Hepatocyte (in vitro differentiated cells): Measurements from ENCODE around the gene HNMT. TPM values are rescaled to one million over a fixed set of nuclear protein-coding genes. Genes with fewer than 3 reads are reported as not detected.
"Not testable (repeated sequence)": the region's sequence is repeated elsewhere in the genome, so short reads cannot be mapped to it uniquely, and the experiment has no call there.

ENCODE experiments used
- DNase-seq: peaks from one replicate; pipeline ENCODE4 v3.0.0-alpha.2; 2016; ENCODE audit warnings: low spot score
- H2AFZ ChIP-seq: fragments of 200-600 bp; sonication (generic); 2 replicates; pipeline ENCODE4 v1.6.0; 2016; ENCODE audit warnings: antibody characterized with exemption, mild to moderate bottlenecking
- H3K27ac ChIP-seq: fragments of 200-600 bp; sonication (generic); 2 replicates; pipeline ENCODE4 v1.5.1; 2016; ENCODE audit warnings: mild to moderate bottlenecking
- H3K27me3 ChIP-seq: fragments of 200-600 bp; sonication (generic); 2 replicates; pipeline ENCODE4 v1.6.1; 2016
- H3K36me3 ChIP-seq: fragments of 200-600 bp; sonication (generic); replicated peaks from 2 replicates; pipeline ENCODE4 v1.5.1; 2016; ENCODE audit warnings: low read depth; ENCODE audit not compliant: insufficient read depth
- H3K4me1 ChIP-seq: fragments of 200-600 bp; sonication (generic); 2 replicates; pipeline ENCODE4 v1.5.1; 2016; ENCODE audit warnings: mild to moderate bottlenecking, moderate library complexity; ENCODE audit not compliant: insufficient read depth
- H3K4me2 ChIP-seq: fragments of 200-600 bp; sonication (generic); 2 replicates; pipeline ENCODE4 v1.6.0; 2016
- H3K4me3 ChIP-seq: fragments of 200-600 bp; sonication (generic); 2 replicates; pipeline ENCODE4 v1.5.1; 2016; ENCODE audit warnings: mild to moderate bottlenecking
- H3K79me2 ChIP-seq: fragments of 200-600 bp; sonication (generic); 2 replicates; pipeline ENCODE4 v1.6.0; 2017; ENCODE audit warnings: mild to moderate bottlenecking
- H3K9me2 ChIP-seq: fragments of 200-600 bp; sonication (generic); replicated peaks from 2 replicates; pipeline ENCODE4 v1.6.0; 2017; ENCODE audit warnings: mild to moderate bottlenecking; ENCODE audit not compliant: insufficient read depth
- H3K9me3 ChIP-seq: fragments of 200-600 bp; sonication (generic); 2 replicates; pipeline ENCODE4 v1.5.1; 2016; ENCODE audit warnings: low read depth, mild to moderate bottlenecking
- H4K20me1 ChIP-seq: fragments of 200-600 bp; sonication (generic); 2 replicates; pipeline ENCODE4 v1.6.0; 2016; ENCODE audit warnings: mild to moderate bottlenecking; ENCODE audit not compliant: insufficient read depth, poor library complexity, severe bottlenecking
- EZH2 ChIP-seq: fragments of 200-600 bp; sonication (generic); IDR thresholded peaks from 2 replicates; pipeline ENCODE4 v1.6.1; 2016; ENCODE audit warnings: antibody characterized with exemption, mild to moderate bottlenecking, borderline replicate concordance
- EZH2phosphoT487 ChIP-seq: fragments of 200-600 bp; sonication (generic); IDR thresholded peaks from one replicate; pipeline ENCODE4 v1.6.1; 2018; ENCODE audit warnings: antibody characterized with exemption, mild to moderate bottlenecking, low read depth, moderate library complexity; ENCODE audit not compliant: unreplicated experiment, severe bottlenecking
- WGBS: methylation state at CpG from one replicate; pipeline ENCODE4 v1.1.6; 2016; ENCODE audit warnings: low lambda C conversion rate; ENCODE audit errors: missing lambda C conversion rate; 5-methylcytosine and 5-hydroxymethylcytosine counted together
- polyA plus RNA-seq: library from polyadenylated mRNA; unstranded; fragments of >200 nt; fragmentation: Nextera tagmentation; extraction: Ambion mirVana; gene quantifications from 2 replicates; pipeline ENCODE4 v1.2.1, GENCODE V29; 2016
- total RNA-seq: library from RNA; depleted of rRNA; stranded (reverse); fragments of >200 nt; gene quantifications from 2 replicates; pipeline ENCODE4 v1.2.3, GENCODE V29; 2014
- TF ChIP-seq, protein P1 (sequence below): fragments of 200-600 bp; sonication (generic); IDR thresholded peaks from 2 replicates; pipeline ENCODE4 v1.5.1; 2016; ENCODE audit warnings: antibody characterized with exemption, mild to moderate bottlenecking; ENCODE audit not compliant: poor library complexity

Gene HNMT
- total RNA-seq: 26.3 and 39.7 TPM in 2 replicates
- 16.4 and 23.4 TPM in 2 replicates for polyA plus RNA-seq

DNA sequence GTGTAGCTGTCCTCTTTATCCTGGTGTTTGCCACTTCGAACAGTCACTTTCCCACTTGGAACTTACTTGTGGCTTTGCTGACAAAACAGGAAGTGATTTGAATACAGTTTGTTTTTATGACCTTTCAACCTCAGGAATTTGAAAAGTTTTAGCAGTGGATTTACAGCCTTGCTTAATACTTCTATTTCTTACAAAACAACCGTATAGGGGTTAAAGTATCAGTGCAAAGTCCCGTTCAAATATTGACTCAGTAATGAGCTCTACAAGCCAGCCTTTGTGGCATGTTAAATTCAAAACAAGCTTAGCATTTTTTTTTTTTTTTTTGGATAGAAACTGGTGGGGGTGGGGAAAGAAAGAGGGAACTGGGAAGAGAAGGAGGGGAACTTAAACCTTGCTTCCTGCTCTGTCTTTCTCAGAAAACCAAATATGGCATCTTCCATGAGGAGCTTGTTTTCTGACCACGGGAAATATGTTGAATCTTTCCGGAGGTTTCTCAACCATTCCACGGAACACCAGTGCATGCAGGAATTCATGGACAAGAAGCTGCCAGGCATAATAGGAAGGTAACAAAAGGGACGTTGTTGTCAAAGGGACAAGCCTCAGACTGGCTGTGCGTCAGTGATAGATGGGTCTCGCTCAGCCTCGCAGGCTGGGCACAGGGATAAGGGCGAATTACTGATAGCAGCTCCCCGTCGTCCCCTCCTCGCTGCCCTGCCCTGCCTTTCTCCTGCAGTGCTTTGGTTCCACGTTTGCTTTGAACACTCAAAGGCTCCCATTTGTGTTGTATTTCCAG, at the start of gene HNMT:
Gene HNMT (plus strand): TSS at position 408 of the 793 bp plus-strand sequence. CDS start 19 bp downstream, at position 427.
- Histone ChIP-seq H3K36me3 (no peaks in the 10 kb centered on the region), H3K4me3 (peak within 1 kb of the TSS; percentile 16), H3K9me2 (no peaks in the 10 kb centered on the region), H3K4me1 (peaks cover 18% of the 10 kb centered on the region), H3K79me2 (peaks cover 34% of the 10 kb centered on the region), H4K20me1 (no peaks in the 10 kb centered on the region), H3K9me3 (no peaks in the 10 kb centered on the region), H3K4me2 (peak within 1 kb of the TSS; percentile 77), H3K27ac (peak within 1 kb of the TSS; percentile 92), H3K27me3 (no peaks in the 10 kb centered on the region), H2AFZ (peak within 1 kb of the TSS; percentile 67)
- TF ChIP-seq EZH2 (no peak), EZH2phosphoT487 (no peak)
- TF ChIP-seq, protein P1, sequence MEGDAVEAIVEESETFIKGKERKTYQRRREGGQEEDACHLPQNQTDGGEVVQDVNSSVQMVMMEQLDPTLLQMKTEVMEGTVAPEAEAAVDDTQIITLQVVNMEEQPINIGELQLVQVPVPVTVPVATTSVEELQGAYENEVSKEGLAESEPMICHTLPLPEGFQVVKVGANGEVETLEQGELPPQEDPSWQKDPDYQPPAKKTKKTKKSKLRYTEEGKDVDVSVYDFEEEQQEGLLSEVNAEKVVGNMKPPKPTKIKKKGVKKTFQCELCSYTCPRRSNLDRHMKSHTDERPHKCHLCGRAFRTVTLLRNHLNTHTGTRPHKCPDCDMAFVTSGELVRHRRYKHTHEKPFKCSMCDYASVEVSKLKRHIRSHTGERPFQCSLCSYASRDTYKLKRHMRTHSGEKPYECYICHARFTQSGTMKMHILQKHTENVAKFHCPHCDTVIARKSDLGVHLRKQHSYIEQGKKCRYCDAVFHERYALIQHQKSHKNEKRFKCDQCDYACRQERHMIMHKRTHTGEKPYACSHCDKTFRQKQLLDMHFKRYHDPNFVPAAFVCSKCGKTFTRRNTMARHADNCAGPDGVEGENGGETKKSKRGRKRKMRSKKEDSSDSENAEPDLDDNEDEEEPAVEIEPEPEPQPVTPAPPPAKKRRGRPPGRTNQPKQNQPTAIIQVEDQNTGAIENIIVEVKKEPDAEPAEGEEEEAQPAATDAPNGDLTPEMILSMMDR: no peak
- DNase-seq: peak; percentile 71
- 3% methylated on average over 15 of the region's 15 CpGs for WGBS

DNA sequence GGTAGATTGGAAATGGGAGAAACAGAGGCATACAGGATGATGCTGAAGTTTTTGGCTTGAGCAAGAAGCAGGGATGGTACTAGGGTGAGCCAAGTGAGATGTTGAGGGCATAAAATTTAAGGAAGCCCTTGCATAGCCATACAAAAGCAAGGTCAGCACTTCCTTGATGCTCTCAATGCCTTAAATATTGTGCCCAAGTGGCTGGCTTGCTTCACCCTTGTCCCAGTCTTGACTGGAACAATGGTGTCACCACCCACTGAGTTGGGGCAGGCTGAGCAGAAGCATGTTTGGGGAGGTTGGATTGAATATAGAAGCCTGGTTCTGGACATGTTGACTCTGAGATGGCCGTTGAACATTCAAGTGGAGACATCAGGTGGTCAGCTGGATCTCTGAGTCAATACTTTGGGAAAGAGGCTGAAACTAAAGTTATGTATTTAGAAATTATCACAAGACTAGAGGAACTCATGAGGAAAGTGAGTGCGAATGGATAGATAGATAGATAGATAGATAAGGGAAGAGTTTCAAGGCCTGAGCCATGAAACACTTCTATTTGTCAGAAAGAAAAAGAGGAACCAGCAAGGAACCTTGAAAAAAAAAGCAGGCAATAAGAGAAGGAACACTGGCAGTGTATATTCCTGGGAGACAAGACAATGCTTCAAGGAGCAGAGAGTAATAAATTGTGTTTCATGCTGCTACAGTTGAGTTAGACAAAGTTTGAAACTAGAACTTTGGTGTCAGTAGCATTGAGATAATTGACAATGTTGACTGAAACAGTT, 43.0 kb upstream of the HNMT start:
- Histone ChIP-seq H3K27me3 (no peaks in the 10 kb centered on the region), H3K9me2 (peaks cover 4% of the 10 kb centered on the region), H2AFZ (no peak overlapping the region), H3K36me3 (no peaks in the 10 kb centered on the region), H3K9me3 (no peaks in the 10 kb centered on the region), H3K4me1 (peaks cover 2% of the 10 kb centered on the region), H3K79me2 (no peaks in the 10 kb centered on the region), H3K4me2 (no peak overlapping the region), H4K20me1 (no peaks in the 10 kb centered on the region), H3K4me3 (no peak overlapping the region), H3K27ac (no peak overlapping the region)
- no peak for TF ChIP-seq EZH2
- TF ChIP-seq, protein P1: no peak
- TF ChIP-seq EZH2phosphoT487: no peak
- DNase-seq: no peak
- WGBS: 91% methylated on average over 2 of the region's 2 CpGs

DNA sequence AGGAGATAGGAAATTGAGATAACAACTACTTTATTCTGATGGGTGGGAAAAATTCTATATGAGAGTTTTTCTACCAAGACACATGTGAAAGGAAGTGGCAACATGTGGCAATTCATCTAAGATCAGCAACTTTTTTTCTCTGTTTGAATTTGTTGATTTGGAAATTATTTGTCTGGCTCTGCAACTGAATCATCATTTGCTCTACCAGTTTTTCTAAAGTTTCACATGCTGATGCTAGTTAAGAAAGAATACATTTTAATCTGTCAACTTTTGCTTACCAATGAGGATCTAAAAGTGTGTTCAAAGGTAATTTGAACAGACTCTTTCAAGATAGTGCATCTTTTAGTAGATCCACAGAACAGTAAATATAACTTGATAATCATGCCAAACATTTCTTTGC, 42.1 kb upstream of the HNMT start:
- not testable (repeated sequence) for H3K27ac ChIP-seq, H3K4me3 ChIP-seq, H3K27me3 ChIP-seq, H4K20me1 ChIP-seq, H2AFZ ChIP-seq, DNase-seq, H3K9me2 ChIP-seq, H3K79me2 ChIP-seq, H3K4me2 ChIP-seq, H3K36me3 ChIP-seq, H3K4me1 ChIP-seq, H3K9me3 ChIP-seq

DNA sequence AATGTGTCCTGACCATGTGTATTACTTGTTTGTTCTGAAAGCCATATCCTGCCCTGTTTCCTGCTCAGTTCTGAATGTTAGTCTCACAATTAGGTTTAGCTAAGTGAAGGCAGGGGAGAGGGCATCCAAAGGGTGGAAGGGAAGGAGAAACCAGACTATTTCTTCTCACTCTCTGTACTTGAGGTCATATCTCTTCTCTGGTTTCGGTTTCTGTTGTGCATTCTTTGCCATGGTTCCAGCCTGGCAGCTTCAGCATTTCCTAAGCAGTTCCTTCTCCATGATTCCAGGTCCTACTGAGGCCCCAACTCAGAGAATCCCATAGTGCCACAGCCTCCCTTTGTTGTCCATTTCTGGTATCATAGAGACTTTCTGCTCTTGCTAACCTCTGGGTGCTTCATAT, 40.3 kb upstream of the HNMT start:
- Histone ChIP-seq H3K4me2 (no peak overlapping the region), H3K4me1 (peaks cover 7% of the 10 kb centered on the region), H3K9me2 (no peaks in the 10 kb centered on the region), H3K9me3 (no peaks in the 10 kb centered on the region), H3K27ac (no peak overlapping the region), H3K27me3 (no peaks in the 10 kb centered on the region), H3K4me3 (no peak overlapping the region), H4K20me1 (no peaks in the 10 kb centered on the region), H2AFZ (no peak overlapping the region), H3K36me3 (no peaks in the 10 kb centered on the region), H3K79me2 (no peaks in the 10 kb centered on the region)
- no peak for DNase-seq
- WGBS: 100% methylated on average over 1 of the region's 1 CpG
- no peak for TF ChIP-seq EZH2phosphoT487
- TF ChIP-seq, protein P1: no peak
